Left cardiac atrium (tissue), 4 donors: ENCODE measurements around the gene TAS2R38. TPM values are rescaled to one million over a fixed set of nuclear protein-coding genes. Genes with fewer than 3 reads are reported as not detected.

Source experiments
- ATAC-seq, 2 donors: fragments of 200-7000 bp; cut with Tn5 transposase; one replicate each; pipeline ENCODE4 v1.9.1; 2020; ENCODE audit warnings: mild to moderate bottlenecking in 2 of 2, moderate library complexity in 2 of 2
- DNase-seq: peaks from one replicate; pipeline ENCODE4 v3.0.0-alpha.2; 2020
- intact Hi-C, 2 donors: fragments of 100-400 bp; cut with DNase I; formaldehyde crosslinking; loops; one replicate each; pipeline versions ENCODE4 v1.14.1 to v1.15.1; 2022 to 2023
- total RNA-seq, 2 donors: library from RNA; stranded (reverse); fragmentation: NEBNext Ultra II Directional; extraction: Animal tissue kit (Norgen Biotek cat#: 25700); gene quantifications; one replicate each; pipeline ENCODE4 v1.2.1, GENCODE V29; 2021
- donor health status: DM: no; HTN: yes; CAD: no.
- donor health status: DM: no; HTN: yes; CAD: no; lungs with severe emphysema.
- donor health status: DM: yes; HTN: yes; CAD: no.
- donor health status: Dilated cardiomyopathy.

Gene TAS2R38
- total RNA-seq, 2 donors from 2014 or later, result not detected

DNA sequence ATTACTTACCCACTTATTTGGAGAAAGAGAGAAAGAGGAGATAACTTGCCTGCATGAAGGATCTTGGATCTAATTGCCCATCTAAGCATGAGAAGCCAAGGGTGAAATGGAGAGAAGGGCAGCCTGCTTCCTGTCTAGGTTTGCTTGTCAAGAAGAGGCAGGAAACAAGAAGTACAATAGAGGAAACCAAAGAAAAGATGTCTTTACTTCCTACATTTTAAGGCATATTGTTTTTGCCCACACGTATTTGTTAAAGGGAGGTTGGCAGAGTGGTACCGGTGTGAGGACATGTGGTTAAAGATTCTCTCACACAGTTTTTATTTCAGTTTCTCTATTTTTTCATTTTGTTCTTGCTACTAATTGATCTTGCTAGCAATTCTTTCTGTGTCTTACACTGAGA, 6.0 kb upstream of the TAS2R38 start:
- intact Hi-C loops, result loop anchor here (5.0 to 10.0 kb wide), 2 partner anchors 205 to 208 kb away; no protein-coding TSS in a partner anchor
- DNase-seq (no peak), ATAC-seq (no peak)

DNA sequence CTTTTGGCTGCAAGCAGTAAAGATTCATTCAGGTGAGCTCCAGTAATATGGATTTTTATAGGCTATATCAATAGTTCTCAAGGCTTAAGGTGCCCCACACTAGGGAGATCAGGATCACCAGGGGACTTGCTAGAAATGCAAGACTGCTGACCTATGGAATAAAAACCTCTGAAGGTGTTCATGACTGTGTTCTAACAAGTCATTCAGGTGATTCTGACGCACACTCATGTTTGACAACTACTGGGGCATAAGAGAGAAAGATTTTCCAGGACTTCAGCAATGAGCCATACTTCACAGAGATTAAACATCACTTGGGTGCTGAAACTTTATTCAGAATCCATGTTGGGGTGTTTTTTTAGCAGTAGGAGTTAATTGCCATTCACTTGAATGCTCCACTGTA, 4.8 kb upstream of the TAS2R38 start:
- intact Hi-C loops, result loop anchor here (5.0 to 10.0 kb wide), 2 partner anchors 206 to 209 kb away; no protein-coding TSS in a partner anchor
- no peak for ATAC-seq
- no peak for DNase-seq

DNA sequence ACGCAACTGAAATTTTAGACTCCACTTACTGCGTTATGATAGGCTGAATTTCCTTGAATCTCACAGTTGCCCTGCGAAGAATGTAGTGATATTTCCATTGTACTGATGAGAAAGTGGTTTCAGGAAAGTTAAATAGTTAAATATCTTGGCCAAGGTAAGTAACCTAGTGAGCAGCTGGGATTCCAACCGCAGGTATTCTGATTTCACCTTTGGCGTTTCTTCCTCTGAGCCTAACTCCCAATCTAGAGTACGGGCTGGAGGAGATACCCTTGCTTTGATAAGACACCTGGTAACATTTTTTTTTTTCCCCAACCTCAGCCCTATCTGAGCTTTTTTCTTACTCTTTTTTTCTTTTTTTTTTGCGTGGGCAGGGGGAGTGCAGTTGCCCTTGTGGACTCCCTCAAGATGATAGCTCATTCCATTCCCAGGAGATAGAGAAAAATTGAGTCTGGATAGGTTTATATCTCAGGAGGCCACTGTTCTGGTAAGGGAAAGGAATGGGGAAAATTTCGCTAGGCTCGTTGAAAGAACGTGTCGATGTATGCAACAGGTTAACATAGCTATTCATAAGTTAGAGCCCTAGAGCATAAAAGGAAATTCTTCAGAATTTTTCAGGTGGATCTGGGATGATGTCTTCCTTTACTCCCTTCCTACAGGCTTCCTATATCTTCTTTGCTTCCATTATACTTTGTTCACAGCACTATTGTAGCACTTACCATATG, 3.1 kb upstream of the TAS2R38 start:
- intact Hi-C loops, result loop anchor here (5.0 to 10.0 kb wide), 2 partner anchors 208 to 211 kb away; no protein-coding TSS in a partner anchor
- ATAC-seq (no peak), DNase-seq (no peak)

DNA sequence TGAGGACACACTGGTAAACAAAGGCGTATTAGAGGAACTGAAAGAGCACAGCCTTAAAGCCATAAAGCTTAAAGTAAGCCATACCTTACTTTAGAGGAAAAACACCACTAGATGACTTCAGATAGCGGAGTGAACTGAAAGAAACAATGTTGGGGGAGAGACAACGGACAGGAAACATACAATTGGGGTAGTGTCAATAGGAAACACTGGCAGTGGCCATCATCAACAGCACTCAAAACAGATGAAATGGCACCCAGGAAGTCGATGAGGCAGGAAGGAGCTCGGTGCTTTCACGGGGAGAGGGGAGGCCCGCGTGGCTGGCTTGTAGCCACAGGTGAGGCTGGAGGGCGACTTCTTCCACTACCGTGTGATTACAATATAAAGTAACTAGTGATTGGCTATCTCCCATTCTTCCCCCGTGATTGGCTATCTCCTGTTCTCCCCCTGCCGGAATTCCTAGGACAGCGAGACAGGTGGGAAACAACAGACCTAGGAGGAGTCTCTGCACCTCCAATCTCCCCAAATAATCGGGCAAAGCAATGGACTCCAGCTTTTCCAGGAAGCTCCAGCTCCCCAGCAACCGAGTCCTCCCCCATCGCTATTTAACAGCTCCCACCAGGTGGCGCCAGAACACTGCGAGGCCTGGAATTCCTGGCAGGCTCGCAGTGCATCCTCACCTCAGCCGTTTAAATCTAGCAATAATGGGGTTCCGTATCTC, 2.4 kb upstream of the TAS2R38 start:
- ATAC-seq (peak; percentile 59 to 81), DNase-seq (peak; percentile 78)
- intact Hi-C loops, result loop anchor here (5.0 to 10.0 kb wide), 2 partner anchors 209 to 211 kb away; no protein-coding TSS in a partner anchor

DNA sequence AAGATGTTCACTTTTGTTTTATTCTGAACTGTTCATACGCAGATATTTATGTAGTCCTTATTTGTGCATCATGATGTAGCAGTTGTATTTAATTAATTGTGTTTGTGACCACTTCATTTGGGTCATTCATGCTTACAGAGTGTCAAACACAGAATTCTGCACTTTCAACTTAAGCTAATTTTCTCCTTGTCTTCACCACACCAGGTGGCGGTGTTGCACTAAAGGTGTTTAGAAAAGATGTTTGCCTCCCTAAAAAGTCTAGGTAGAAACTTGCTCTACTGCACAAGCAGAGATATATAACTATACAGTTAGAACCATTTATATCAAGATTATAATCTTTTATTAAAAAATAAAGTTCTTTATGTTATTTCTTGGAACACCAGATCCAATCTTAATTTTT, 1.3 kb upstream of the TAS2R38 start:
- no peak for DNase-seq
- intact Hi-C loops, result loop anchor here (5.0 to 10.0 kb wide), 2 partner anchors 210 to 212 kb away; no protein-coding TSS in a partner anchor
- ATAC-seq, result no peak

DNA sequence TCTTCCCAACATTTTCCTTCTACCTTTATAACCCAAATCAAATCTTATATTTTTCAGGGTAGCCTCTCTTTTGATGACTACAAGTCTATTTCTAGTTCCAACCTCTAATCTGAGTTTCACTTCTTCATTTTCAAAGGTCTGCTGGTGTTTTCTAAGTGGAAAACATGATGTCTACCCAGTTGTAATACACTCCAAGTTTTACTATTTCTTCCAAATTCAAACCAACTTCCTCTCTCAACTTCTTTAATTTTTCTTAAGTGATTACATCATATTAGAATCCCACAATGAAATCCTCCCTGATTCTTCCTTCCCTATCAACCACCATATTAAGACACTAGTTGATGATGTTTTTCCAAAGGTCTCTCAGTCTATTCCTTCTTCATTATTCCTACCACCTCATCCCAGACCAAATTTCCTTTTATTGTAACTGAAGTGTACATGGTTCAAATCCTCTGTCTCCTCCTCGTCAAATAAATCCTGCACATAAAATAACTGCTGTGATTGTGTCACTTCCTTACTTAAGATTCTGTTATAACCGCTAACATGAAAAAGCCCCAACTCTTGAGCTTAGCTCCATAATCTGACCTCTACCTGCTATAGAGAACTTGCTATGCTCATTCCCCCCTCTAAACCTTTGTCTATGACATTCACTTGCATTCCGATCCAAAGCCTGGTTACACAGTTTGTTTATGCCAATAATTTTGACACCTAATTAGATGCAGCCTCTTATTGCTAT, 12.7 kb downstream of the TAS2R38 start:
- intact Hi-C loops, result no loop called here
- ATAC-seq (peak in 1 of 2 donors; percentile 30), DNase-seq (no peak)

DNA sequence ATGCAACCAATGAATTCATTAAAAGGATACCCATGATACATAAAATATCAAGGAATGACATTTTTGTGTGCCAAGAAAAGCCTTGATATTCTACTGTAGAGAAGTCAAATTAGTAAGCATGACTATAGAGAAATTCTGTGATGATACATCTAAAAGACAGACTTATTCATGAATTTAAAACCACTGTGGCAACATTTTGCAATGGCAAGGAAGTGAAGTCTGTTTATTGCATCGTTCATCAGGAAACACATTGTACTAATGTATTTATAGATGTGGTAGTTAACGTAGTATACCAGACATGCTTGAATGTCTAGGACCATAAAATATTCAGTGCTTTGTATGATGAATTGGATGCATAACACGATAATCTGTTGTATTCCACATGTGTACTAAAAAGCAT, 17.5 kb downstream of the TAS2R38 start:
- ATAC-seq (peak in 1 of 2 donors; percentile 33), DNase-seq (no peak)
- intact Hi-C loops, result no loop called here

DNA sequence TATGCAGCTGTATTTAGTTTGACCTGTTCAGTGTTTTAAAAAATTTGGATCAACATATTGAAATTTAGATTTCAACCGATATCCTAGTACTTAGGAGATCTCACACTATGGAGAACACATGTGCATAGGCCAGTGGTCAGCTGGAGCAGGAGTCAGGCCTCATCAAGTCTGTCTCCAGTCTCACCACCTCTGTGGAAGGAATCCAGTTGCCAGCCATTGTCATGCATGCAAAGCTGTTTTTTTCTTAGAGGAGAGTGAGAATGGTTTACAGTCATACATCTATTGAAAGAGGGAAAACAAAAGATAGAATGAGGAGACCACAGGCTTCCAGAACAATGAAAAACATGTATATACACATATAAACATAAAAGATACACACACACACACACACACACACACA, 19.2 kb downstream of the TAS2R38 start:
- DNase-seq, result no peak
- intact Hi-C loops, result no loop called here
- ATAC-seq, result no peak

DNA sequence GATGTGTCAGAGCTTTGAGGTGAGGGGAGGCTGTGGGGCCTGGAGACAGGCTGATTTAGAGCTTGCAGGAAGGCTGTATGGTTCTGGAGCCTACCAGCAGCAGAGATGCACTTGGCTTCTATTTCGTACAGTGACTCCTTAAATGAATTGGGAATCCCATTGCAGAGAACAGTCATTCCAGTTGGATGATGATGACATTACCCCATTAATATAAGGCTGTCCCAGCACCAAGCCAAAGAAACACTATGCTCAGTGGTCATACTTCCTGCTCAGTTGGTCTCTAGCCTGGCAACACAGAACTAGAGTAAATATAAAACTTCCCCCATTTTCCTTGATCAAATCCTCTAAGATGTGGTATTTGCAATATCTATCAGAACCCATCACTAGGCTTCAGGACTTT, 21.1 kb downstream of the TAS2R38 start:
- ATAC-seq (no peak), DNase-seq (no peak)
- intact Hi-C loops, result no loop called here

DNA sequence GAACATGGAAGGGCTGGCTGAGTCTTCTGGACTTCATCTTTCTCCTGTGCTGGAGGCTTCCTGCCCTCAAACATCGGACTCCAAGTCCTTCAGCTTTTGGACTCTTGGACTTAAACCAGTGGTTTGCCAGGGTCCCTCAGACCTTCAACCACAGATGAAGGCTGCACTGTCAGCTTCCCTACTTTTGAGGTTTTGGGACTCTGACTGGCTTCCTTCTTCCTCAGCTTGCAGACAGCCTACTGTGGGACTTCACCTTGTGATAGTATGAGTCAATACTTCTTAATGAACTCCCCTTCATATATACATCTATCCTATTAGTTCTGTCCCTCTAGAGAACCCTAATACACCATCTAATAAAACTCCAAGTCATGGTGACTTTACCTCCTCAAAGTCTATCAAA, 22.8 kb downstream of the TAS2R38 start:
- intact Hi-C loops, result no loop called here
- DNase-seq, result no peak
- no peak for ATAC-seq

DNA sequence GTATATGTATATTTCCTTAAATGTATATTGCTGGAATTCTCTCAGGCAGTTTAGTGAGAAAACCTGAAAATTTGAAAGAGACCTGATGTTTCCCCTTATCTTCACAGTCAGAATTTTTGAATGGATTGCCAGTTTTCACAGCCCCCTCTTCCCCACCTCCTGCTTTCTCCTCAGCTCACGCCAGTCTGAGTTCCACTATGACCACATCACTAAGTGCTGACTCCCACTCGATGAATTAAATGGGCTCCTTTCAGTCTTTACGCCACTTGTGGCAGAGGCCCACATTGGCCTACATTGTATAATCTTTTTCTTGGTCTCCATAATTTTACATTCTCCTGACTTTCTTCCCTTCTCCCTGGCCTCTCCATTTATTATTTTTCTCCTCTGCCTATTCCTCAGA, 23.7 kb downstream of the TAS2R38 start:
- no peak for DNase-seq
- intact Hi-C loops, result no loop called here
- ATAC-seq, result no peak

DNA sequence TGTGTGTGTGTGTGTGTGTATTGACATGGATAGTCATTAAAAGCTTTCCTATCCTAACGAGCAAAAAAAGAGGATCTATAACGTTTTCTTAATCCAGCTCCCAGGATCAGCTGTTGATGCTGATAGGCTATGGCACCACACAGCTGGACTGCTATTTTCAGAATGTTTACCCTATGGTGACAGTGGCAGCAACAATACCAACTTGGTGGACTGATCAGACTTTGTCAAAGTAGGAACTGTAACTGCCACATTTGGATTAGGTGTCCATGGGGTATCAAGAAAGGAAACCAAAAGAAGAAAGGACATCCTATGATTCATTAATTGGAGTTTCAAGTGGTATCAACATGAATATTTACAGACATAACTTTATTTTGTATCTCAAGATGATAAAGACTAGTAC, 24.1 kb downstream of the TAS2R38 start:
- ATAC-seq (no peak), DNase-seq (no peak)
- intact Hi-C loops, result no loop called here

DNA sequence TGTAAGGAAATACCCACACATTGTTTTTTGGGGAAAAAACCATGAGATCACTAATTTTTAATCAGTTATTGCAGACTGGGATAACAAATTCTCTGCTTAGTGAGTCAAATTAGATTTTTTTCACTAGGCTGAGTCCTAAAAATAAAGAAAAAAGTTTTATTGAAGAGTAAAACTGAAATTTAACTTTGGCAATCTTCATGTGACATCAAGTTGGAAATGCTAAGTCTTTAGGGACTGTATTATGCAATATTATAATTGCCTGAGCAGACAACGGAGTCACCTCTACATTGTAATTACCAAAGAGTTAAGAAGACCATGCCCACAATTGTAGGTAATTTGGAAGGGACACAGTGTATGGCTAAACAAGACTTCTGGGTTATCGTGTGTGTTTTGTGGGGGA, 24.6 kb downstream of the TAS2R38 start:
- ATAC-seq (no peak), DNase-seq (no peak)
- intact Hi-C loops, result no loop called here

DNA sequence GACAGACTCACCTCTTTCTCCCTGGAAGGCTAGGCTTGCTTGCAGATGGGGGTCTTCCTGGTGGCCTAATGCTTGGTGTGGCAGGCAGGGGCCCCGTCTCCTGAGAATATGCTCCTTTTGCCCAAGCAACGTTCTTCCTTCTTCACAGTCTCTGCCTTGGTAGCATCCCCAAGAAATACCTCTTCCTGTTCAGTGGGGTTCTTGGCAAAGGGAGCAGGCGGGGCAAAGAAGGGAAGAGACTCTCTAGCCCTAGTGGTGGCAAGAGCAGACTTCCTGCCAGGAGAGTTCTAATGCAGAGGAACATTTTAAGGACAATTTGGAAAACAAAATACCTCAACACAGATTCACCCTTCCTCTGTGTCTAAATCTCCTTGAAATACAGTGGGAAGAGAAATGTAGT, 26.8 kb downstream of the TAS2R38 start, which contains the start of gene CLEC5A:
Gene CLEC5A (minus strand): TSS at position 179 of the 400 bp plus-strand sequence. CDS start 682 bp downstream, outside the sequence.
- no peak for ATAC-seq
- intact Hi-C loops, result no loop called here
- DNase-seq, result no peak

DNA sequence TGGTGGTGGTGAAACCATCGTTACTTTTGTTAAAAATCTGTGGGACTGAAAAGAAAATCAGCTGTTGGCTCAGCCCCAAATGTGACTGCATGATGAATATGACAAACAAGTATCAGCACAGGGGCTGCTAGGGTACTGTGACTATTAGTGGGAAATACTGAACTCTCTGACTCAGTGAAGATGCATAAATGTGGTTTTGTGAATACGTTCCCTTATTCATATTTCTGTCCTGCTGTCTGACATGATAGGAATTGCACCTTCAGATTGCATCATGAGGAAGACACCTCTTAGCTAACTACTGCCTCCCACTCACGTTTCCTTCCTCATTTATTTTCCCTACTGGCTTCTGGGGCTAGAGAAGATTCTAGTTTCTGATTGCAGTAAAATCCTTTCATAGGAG, 28.2 kb downstream of the TAS2R38 start:
- intact Hi-C loops, result no loop called here
- ATAC-seq (no peak), DNase-seq (no peak)

DNA sequence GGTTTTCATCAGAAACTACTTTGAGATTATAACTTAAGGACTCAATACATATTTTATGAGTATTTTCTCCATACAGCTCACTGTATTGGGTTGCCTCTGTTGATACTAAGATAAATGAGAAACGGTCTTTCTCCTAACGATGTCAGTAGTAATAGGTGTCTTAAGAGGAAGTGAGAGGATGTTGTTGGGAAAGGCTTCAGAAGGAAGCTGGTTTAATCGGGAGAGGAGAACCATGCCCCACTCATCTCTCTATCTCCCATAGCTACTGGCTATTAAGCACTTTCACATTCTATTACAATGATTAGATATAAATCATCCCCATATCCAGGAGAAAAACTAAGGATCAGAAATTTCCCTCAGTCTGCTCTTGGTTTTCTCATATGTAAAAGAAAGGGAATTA, 28.8 kb downstream of the TAS2R38 start:
- intact Hi-C loops, result no loop called here
- DNase-seq, result no peak
- no peak for ATAC-seq

DNA sequence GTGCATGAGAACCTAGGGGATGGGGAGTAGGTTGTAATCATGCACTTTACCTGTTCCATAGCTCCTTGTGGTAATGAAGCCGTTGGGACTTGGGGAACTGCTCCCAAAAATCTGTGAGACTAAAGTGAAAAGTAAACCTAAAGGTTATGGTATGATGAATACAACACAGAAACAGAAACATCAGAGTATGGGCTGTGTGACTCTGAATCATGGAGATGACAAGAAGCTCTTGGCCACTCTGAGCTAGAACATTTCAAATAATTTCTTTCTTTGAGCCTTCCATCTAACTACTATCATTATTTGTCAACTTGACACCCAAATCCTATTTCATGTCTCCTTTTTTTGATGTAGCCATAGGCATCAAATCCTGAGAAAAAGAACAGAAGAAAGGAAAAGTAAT, 29.7 kb downstream of the TAS2R38 start:
- ATAC-seq (no peak), DNase-seq (no peak)
- intact Hi-C loops, result no loop called here

DNA sequence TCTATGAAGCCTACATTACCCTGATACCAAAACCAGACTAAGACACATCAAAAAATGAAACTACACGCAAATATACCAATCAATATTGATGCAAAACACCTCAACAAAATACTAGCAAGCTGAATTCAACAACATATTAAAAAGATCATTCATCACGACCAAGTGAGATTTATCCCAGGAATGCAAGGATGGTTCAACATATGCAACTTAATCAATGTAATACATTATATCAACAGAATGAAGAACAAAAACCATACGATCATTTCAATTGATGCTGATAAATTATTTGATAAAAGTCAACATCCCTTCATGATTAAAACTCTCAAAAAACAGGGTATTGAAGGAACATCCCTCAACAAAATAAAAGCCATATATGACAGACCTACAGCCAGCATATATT, 32.5 kb downstream of the TAS2R38 start:
- intact Hi-C loops, result no loop called here
- ATAC-seq, result no peak
- no peak for DNase-seq

DNA sequence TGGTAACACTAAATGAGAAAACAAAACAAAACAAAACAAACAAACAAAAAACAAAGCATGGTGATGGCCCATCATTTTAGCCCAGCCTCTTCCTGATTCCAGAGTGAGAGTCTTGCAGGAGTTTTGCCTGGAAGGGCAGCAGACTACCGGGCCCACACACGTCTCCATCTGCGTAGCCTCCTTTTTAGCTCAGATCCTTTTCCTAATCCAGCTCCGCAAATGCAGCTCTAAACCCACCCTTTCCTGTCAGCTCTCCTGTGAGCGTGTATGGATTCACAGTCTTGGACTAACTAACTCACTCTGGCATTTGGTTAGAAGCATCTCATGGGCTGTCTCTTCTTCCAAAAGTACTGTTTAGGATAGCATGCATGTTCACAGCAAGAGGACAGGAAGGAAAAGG, 43.4 kb downstream of the TAS2R38 start:
- no peak for ATAC-seq
- no peak for DNase-seq
- intact Hi-C loops, result no loop called here

DNA sequence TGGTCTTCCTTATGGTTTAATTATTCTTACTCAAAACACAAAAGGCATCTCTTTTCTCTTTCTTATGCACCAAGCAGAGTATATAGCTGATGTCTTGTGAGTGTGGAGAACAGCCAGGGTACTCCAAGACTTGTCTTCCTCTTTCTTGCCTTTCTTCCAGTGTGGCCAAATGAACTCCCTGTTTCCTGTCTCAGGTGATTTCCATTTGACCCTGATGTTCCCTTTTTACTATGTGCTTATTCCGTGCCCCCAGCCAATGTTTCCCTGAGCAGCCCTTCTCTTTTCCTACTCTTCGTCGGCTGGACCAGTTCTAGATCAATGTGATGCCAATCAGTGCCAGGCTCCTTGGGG, 44.8 kb downstream of the TAS2R38 start:
- intact Hi-C loops, result no loop called here
- DNase-seq (no peak), ATAC-seq (no peak)
